Stimulated activated CD8-positive, alpha-beta memory T cell treated with anti-CD3 and anti-CD28 coated beads, Interleukin-12 subunit alpha, Interleukin-12 subunit beta, amount 100 ng/mL, for 24 hours (primary cell): ENCODE measurements around the gene RASA3.

ENCODE experiments used
- DNase-seq: peaks from one replicate; pipeline ENCODE4 v3.0.0-alpha.2; 2020; ENCODE audit errors: extremely low read depth

The RASA3 gene

DNA sequence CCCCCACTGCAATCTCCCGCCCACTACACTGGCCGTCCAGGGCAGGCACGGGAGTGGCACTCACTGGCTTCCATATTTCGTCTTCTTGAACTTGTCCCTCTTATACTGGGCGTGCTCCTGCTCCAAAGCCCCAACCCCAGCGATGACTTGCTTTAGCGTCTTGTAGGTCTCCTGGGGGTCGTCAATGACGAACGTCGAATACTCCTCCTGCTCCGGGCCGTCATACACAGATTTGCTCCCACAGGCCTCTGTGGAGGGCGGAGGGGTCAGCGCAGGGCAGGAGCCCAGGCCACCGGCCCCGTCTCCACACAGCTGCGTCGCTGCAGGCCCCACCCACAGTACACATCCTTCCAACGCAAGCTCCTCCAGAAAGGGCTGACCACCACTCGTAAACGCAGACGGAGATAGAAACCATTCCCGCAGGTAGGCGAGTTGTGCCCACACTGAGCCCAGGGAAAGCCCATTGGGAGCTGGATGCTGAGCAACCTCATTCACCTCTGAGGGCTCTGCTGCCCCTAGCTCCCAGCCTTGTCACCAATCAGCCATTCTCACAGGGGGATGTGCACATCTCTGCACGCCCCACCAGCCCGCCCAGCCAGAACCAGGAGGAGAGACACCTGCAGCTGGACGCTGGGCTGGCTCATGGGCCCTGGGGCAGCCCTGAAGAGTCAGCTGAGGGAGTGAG is 150.7 kb downstream of the RASA3 start:
- DNase-seq = no peak

GRCh38 chr13:113981194-113981605 is 151.2 kb downstream of the RASA3 start:
- no peak for DNase-seq

DNA sequence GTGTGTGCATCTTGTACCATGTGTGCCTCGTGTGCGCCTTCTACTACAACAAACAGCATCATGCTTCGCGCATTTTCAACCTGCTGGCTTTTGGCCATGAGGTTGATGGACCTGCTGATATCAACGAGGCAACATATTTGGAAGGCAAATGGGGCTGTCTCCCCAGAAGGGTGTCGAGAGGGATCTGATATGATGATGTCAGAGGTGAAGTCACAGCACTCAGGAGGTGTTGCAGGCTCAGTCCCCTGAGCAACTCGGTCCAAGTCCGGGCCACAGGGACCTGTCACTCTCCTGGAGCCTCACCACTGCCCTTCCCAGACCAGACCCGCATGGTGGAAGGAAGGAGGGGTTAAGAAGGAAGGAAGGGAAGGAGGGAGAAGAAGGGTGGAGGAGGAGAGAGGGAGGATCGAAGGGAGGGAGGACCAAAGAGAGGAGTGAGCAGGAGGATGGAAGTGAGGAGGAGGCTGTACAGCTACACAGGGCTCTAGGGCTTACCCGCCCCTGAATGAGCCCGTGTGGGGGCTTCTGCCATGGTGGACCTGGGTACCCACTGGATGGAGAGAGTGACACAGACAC is 151.8 kb downstream of the RASA3 start:
- no peak for DNase-seq

DNA sequence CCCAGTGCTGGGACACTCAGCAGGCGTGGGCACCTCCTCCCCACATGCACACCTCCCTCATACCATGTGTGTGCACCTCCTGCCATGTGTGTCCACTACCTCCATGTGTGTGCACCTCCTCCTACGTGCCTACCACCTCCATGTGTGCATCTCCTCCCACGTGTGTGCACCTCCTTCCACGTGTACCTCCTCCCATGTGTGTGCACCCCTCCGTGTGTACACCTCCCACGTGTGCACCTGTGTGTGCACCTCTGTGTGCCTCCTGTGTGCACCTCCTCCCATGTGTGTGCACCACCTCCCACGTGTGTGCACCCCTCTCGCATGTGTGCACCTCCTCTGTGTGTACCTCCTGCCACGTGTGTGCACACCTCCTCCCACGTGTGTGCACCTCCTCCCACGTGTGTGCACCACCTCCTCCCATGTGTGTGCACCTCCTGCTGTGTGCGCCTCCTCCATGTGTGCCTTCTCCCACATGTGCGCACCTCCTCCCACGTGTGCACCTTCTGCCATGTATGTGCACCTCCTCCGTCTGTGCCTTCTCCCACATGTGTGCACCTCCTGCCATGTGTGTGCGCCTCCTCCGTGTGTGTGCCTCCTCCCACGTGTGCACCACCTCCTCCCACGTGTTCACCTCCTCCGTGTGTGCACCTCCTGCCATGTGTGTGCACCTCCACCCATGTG is 152.5 kb downstream of the RASA3 start:
- DNase-seq = no peak

DNA sequence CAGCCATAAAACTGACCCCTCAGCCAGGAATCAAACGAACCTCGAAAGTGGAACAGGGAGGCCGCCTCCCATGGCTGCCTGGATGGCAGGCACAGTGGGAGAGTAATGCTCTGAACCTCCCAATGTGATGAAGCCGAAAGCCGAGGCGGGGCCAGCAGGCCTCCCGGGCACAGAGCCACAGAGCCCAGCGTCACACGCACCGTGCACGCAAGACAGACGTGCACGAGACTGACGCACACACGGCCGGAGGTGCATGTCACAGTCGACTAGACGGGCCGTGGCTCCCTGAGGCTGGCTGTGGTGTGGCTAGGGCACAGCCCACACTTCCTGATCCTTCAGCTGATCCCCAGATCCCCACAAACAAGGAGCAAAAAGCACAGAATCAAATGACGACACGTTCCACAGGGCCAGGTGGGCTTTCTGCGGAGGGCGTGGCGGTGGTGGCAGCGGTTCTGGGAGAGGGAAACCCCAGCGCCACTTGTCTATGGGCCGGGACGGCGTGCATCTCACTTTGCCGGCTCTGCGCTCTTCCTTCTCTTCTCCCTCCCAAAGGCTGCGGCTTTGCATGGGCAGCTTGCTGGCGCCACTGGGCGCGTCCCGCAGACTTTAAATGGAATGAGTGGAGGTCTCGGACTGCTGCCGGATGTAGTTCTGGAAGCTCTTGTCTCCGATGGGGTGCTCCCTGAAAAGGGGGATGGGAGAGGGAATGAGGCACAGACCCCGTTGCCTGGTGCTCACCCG is 153.5 kb downstream of the RASA3 start:
- DNase-seq = no peak

DNA sequence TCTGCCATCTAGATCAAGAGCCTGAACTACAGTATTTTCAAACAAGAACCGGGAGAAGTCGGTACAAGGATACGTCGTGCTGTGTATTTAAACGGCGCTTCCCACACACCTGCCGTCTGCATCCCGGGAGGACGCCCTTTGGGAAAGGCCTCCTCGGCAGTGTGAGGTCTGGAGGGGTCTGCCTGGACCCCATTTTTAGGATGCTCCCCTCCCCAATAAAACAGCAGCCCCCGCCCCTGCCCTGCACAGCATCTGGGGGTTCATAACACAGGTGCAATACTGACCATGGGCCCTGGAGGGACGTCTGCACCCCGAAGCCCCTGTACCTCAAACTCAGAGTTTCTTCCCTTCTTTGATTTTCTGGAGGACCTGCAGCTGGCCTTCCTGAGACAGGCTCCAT is 154.4 kb downstream of the RASA3 start:
- DNase-seq = no peak

DNA sequence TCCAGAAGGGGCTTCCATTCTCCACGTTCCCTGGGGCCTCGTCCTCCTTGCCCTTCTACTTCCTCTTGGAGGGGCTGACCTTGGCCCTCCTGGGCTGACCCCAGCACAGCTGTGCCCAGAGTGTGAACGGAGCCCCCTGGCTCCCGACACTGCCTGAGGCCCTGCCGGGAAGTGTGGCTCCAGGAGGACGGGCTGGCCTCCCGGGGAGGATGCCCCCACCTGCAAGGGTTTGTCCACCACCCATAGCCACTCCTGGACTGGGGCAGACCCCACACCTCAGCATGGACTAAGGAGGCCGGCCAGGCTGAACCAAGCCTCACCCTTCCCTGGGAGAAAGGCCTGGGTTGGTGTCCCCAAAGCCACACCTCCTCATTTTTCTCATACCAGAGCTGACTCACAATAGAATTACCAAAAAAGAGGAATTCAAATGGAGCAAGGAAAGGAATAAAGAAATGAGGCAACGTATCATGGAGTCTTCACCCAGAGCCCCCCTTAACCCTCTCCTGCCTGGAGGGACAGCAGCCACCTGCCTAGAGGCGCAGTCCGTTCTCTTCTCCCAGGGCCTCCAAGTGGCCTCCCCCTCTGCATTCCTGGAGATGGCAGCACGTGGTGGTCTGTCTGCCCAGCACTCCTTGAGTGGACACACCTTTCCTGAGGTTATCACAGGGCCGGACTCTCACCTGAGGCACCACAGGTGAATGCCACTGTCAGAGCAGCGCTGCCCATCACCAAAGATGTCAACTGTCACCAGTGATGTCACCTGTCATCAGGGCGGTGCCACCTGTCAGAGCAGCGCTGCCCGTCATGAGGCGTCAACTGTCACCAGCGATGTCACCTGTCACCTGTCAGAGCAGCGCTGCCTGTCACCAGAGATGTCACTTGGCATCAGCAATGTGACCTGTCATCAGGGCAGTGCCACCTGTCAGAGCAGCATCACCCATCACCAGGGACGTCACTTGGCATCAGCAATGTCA is 155.4 kb downstream of the RASA3 start:
- DNase-seq = no peak

DNA sequence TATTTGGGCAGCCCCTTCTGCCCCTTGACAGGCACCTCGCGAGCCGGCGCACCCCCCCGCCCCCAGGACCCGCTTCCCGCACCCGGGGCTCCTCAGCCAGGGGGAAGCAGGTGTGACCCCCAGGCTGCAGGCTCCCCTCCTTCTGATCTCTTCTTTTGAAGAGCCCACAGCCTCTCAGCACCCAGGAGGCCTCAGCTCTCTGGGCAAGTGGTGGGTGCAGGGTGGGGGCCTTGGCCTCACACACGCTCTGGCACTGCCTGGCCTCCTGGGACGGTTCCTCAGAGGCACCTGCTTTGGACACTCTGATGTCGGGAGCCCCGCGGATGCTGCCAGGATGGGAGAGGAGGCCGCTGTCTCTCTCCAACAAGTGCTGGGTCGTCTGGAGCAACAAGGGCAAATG is 157.0 kb downstream of the RASA3 start:
- no peak for DNase-seq

DNA sequence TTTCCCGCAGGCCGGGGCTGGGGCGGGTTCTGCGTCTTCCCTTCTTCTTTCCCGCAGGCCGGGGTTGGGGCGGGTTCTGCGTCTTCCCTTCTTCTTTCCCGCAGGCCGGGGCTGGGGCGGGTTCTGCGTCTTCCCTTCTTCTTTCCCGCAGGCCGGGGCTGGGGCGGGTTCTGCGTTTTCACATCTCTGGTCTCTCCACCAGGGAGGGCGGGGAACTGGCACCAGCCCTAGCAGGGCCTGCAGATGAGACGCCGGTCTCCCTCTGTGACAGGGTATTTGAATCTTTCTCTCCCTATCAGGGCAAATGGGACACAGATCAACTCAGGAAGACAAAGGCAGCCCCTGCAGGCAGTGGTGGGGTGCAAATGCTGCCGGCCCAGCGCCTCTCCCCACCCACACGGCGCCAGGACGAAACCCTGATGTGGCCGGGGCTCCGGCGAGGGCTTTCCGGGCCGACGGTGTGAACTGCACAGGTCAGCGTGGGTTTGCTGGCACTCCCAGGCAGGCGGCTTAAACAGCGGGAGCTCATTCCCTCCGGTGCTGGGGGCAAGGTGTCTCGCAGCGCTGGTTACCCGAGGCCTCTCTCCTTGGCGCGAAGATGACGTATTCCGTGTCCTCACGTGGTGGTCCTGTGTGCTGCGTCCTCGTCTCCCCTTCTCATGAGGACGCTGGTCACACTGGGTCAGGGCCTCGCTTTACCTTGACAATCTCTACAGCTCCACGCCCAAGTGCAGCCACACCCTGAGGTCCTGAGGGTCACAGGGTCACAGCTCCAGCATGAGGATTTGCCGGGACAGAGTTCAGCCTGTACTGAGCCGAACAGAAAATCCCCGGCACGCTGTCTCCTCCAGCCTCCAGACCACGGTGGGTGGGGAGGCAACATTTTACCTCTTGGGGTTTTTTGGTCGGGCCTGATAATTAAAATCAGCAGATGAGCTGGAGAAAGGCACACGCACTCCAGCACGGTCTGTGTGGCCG is 157.8 kb downstream of the RASA3 start:
- DNase-seq = no peak

GRCh38 chr13:113973218-113974164 is 158.9 kb downstream of the RASA3 start, which contains the start of gene C13orf46:
TSS of gene C13orf46 (minus strand) at chr13:113974076. CDS start at chr13:113973997, 79 bp downstream.
- DNase-seq = no peak

GRCh38 chr13:113972451-113973217 is 159.8 kb downstream of the RASA3 start:
- DNase-seq = no peak

DNA sequence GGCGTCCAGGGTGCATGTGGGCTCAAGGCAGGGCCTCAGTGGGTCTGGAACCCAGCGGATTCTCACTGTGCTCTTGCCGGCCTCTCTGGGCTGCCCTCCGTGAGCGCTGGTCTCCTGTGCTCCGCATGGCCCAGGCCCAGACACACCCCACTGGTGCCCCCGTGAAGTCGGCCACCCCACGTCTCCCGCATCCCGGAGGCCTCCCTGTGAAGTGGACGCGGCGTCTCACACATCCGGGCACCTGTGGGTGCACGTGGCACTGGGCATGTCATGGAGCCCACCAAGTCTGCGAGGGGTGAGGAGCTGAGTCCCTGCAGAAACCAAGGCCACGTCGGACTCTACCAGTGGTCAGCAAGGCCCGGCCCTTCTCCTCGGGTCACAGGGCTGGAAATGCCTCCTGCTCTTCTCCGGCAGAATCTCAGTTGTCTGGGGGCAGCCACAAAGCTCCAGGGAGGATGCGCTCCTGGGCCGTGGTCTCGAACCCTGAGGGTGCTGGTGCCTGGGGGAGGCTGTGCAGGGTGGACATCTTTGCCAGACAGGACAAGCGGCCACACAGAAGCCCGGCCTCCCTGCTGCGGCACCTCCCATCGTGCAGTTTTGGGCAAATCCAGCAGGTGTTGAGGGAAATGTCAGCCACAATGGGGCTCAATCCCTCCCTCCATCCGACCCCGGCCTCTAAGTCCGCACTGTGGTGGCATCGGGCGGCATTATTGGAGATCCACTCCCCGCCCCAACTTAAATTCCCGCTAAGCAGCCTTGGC is 160.8 kb downstream of the RASA3 start:
- DNase-seq = no peak

GRCh38 chr13:113970810-113971470 is 161.5 kb downstream of the RASA3 start:
- DNase-seq = no peak

- DNase-seq = no peak
These were observed 162.3 kb downstream of the RASA3 start for GRCh38 chr13:113969973-113970611.

DNA sequence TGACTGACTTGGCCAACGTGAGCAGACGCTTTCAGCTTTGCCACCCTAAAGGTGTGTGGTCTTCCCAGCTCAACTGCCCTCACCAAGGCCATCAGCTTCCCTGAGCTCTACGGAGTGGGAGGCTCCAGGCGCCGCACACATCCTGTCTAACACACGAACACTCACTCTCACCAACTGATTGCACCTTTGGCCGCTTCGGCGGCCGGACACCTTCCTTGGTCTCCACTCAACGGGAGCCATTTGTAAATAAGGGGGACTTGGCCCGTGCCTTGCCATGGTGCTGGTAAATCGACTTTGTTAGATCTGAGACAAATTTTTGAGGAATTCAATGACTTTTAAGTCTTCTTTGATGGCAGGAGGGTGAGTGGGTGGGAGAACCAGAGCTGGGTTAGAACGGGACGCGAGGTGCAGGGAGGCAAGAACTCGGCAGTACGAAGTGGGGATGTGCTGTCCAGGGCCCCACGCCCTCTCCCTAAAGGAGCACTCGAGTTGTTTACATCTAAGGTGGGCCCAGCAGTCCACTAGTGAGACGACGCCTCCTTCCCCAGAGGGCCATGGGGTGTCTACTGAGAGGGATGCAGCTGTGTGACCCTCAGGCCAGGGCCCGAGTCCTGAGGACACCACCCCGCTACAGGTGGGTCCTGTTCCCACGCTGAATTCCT is 163.0 kb downstream of the RASA3 start:
- no peak for DNase-seq
